HepG2 (cell line): Measurements from ENCODE around the gene CHMP1A. TPM values are rescaled to one million over a fixed set of nuclear protein-coding genes. Genes with fewer than 3 reads are reported as not detected.
A peak's percentile ranks its signal among the peaks of the same experiment; 100 is the strongest.

ENCODE experiments used
- AGO1 ChIP-seq: fragments of 200-400 bp; formaldehyde crosslinking; IDR thresholded peaks from 2 replicates; pipeline ENCODE4 v1.6.1; 2017; ENCODE audit warnings: mild to moderate bottlenecking, low read depth, low read length, moderate library complexity; ENCODE audit not compliant: poor library complexity, severe bottlenecking
- ARID3A ChIP-seq: IDR thresholded peaks from 2 replicates; pipeline ENCODE4 v1.6.1; 2012; ENCODE audit warnings: low read depth, low read length, improper control_type of control experiment
- ARID4A ChIP-seq: sonication (generic); formaldehyde crosslinking; IDR thresholded peaks from 2 replicates; pipeline ENCODE4 v1.5.0; 2020; ENCODE audit warnings: mild to moderate bottlenecking, missing genetic modification reagents, borderline replicate concordance
- ERF ChIP-seq: IDR thresholded peaks from 2 replicates; pipeline ENCODE4 v1.6.1; 2018; ENCODE audit warnings: missing biosample characterization, missing genetic modification reagents
- FUBP1 ChIP-seq: sonication (generic); formaldehyde crosslinking; IDR thresholded peaks from 2 replicates; pipeline ENCODE4 v1.5.1; 2020; ENCODE audit warnings: missing genetic modification reagents, mild to moderate bottlenecking, borderline replicate concordance
- GTF2F1 ChIP-seq: fragments of 150-350 bp; IDR thresholded peaks from 2 replicates; pipeline ENCODE4 v1.6.1; 2014; ENCODE audit warnings: low read length
- HDAC6 ChIP-seq: fragments of 200-600 bp; sonication (generic); IDR thresholded peaks from 2 replicates; pipeline ENCODE4 v1.7.0; 2017; ENCODE audit warnings: mild to moderate bottlenecking, antibody characterized with exemption, low read length, low read depth
- KMT2A ChIP-seq: sonication (generic); formaldehyde crosslinking; IDR thresholded peaks from 2 replicates; pipeline ENCODE4 v1.4.0; 2020; ENCODE audit warnings: missing genetic modification reagents
- MIXL1 ChIP-seq: IDR thresholded peaks from 2 replicates; pipeline ENCODE4 v1.6.1; 2016
- NBN ChIP-seq: fragments of 450-650 bp; conservative IDR thresholded peaks from 2 replicates; pipeline ENCODE4 v1.6.1; 2017
- PRPF4 ChIP-seq: fragments of 200-400 bp; formaldehyde crosslinking; IDR thresholded peaks from 2 replicates; pipeline ENCODE4 v1.6.1; 2016; ENCODE audit warnings: low read length, low read depth; ENCODE audit not compliant: poor library complexity, severe bottlenecking
- RAD21 ChIP-seq: fragments of 450-650 bp; formaldehyde crosslinking; IDR thresholded peaks from 2 replicates; pipeline ENCODE4 v1.5.0; 2020; ENCODE audit warnings: mild to moderate bottlenecking
- REPIN1 ChIP-seq: sonication (generic); formaldehyde crosslinking; IDR thresholded peaks from 2 replicates; pipeline ENCODE4 v1.8.0; 2022; ENCODE audit warnings: missing genetic modification reagents, low read depth, mild to moderate bottlenecking, borderline replicate concordance
- SIX4 ChIP-seq: sonication (generic); formaldehyde crosslinking; IDR thresholded peaks from 2 replicates; pipeline ENCODE4 v1.4.0; 2020; ENCODE audit warnings: missing genetic modification reagents
- SP140L ChIP-seq: sonication (generic); formaldehyde crosslinking; IDR thresholded peaks from 2 replicates; pipeline ENCODE4 v1.4.0; 2020; ENCODE audit warnings: missing genetic modification reagents, borderline replicate concordance
- TFDP2 ChIP-seq: sonication (generic); formaldehyde crosslinking; IDR thresholded peaks from 2 replicates; pipeline ENCODE4 v1.4.0; 2020; ENCODE audit warnings: missing genetic modification reagents
- TGIF2 ChIP-seq: IDR thresholded peaks from 2 replicates; pipeline ENCODE4 v1.6.1; 2016; ENCODE audit warnings: control low read depth, missing compliant biosample characterization
- ZKSCAN5 ChIP-seq: sonication (generic); formaldehyde crosslinking; IDR thresholded peaks from 2 replicates; pipeline ENCODE4 v1.5.1; 2020; ENCODE audit warnings: mild to moderate bottlenecking, missing genetic modification reagents
- ZNF253 ChIP-seq: sonication (generic); formaldehyde crosslinking; IDR thresholded peaks from 2 replicates; pipeline ENCODE4 v1.8.0; 2022; ENCODE audit warnings: mild to moderate bottlenecking, missing genetic modification reagents, borderline replicate concordance
- ZNF704 ChIP-seq: sonication (generic); formaldehyde crosslinking; IDR thresholded peaks from 2 replicates; pipeline ENCODE4 v1.8.1; 2023; ENCODE audit warnings: mild to moderate bottlenecking, inconsistent platforms, moderate library complexity, missing genetic modification reagents, borderline replicate concordance
- polyA plus RNA-seq, 8 experiments: library from polyadenylated mRNA; depleted of rRNA in 3 of 8; stranded (reverse) in 7 of 8; unstranded in 1 of 8; fragments of >200 nt; fragmentation: Illumina TruSeq in 4 of 8; extraction: Trizol in 4 of 8; gene quantifications; 2 replicates each; pipeline versions ENCODE4 v1.2.1 to v1.2.3, GENCODE V29; 2011 to 2016; ENCODE audit warnings: low read depth in 4 of 8, missing spikeins in 1 of 8, mixed read lengths in 1 of 8; ENCODE audit not compliant: insufficient read depth in 1 of 8
- total RNA-seq, 5 experiments: library from RNA; depleted of rRNA; stranded (reverse); fragments of >200 nt; fragmentation: Illumina TruSeq; extraction: Trizol; gene quantifications; 2 replicates each; pipeline ENCODE4 v1.2.3, GENCODE V29; 2016; ENCODE audit warnings: low read depth in 1 of 5

The CHMP1A gene
- total and polyA plus RNA-seq, 2 of the 13 experiments (the other 11 are each of a cell fraction or from before 2014, with no cell fraction given) = 69.4 to 73.3 TPM

GRCh38 chr16:89658221-89658879, 842 bp upstream of the CHMP1A start (continued):
- TF ChIP-seq TFDP2 (CRISPR knock-in tag) = no peak
- TF ChIP-seq TGIF2 (CRISPR knock-in tag) = 0 out of 2 replicates have a peak, but pooled peaks have one; percentile 0
- no peak for TF ChIP-seq MIXL1 (CRISPR knock-in tag)
- no peak; the same call in 1 of the 2 replicates for TF ChIP-seq ERF (CRISPR knock-in tag)
- 0 out of 2 replicates have a peak, but pooled peaks have one; percentile 5 for TF ChIP-seq ZNF704 (CRISPR knock-in tag)
- TF ChIP-seq RAD21 (CRISPR knock-in tag) = no peak
- TF ChIP-seq PRPF4 = no peak
- no peak for TF ChIP-seq REPIN1
- no peak for TF ChIP-seq NBN
- TF ChIP-seq ARID4A (CRISPR knock-in tag) = no peak
- TF ChIP-seq HDAC6 = no peak
- TF ChIP-seq ZKSCAN5 (CRISPR knock-in tag) = no peak
- 0 out of 2 replicates have a peak, but pooled peaks have one; percentile 9 for TF ChIP-seq SP140L (CRISPR knock-in tag)
- TF ChIP-seq ZNF253 (CRISPR knock-in tag) = 0 out of 2 replicates have a peak, but pooled peaks have one; percentile 20
- TF ChIP-seq SIX4 (CRISPR knock-in tag) = no peak
- TF ChIP-seq KMT2A = no peak
- TF ChIP-seq AGO1 = no peak
- TF ChIP-seq ARID3A = no peak
- no peak for TF ChIP-seq GTF2F1
- no peak for TF ChIP-seq FUBP1 (CRISPR knock-in tag)
